Brain pericyte (primary cell): ENCODE measurements around the gene TJP1.
"Not testable (repeated sequence)": the region's sequence is repeated elsewhere in the genome, so short reads cannot be mapped to it uniquely, and the experiment has no call there.

Experiments used
- DNase-seq: peaks from one replicate; pipeline ENCODE4 v3.0.0-alpha.2; 2012; ENCODE audit warnings: low read depth, low spot score

The TJP1 gene

DNA sequence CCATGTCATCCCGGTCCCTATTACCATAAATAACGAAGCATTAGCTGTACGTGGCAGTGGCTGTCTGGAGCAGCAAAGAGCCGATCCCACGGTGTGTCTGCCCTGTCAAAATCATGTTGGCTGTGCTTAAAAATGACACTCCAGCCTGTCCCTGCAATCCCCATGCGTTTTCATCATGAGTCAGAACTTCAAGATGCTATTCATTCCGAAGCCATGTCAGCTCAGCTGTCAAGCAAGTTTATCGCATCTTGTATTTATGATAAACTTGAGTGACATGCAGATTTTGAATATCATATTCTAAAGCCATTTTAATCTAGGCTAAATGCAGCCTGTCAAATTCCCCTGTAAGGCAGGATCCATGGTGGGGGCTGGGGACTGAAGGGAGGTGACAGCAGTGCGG lies 152.4 kb downstream of the TJP1 start:
- no peak for DNase-seq

DNA sequence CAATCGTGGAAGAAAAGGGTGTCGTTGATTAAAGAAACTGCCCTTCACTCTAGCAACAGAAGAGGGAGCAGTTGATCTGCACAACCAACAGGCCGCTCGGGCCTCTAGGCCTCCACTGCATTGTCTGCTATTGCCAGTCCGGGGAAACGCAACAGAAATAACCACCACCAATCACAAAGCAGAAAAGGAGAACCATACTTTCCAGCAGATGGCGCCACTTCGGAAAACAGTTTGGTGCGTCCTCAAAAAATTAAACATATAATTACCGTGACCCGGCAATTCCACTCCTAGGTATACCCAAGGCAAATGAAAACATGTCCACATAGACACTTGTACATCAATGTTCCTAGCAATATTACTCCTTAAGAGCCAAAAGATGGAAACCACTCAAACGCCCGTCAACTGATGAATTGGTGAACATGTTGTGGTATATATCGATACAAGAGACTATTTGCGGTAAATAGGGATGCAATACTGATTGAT lies 154.1 kb downstream of the TJP1 start:
- peak; percentile 64 for DNase-seq

DNA sequence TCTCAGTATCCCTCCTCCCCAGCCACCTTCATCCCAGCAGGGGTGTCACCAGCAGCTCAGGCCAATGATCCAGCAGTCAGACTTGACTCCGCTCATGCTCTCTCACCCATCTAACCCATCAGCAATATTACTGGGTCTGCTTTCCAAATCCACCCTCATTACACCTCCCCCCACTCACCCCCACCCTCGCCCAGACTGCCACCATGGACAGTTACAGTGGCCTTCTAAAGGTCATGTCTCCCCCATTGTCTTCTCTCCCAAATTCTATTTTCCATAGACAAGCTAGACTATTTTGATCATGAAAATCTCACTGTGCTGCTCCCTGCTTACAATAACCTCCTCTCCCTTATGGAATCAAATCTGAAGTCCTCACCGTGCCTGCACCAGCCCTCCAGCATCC lies 156.0 kb downstream of the TJP1 start:
- DNase-seq = no peak

DNA sequence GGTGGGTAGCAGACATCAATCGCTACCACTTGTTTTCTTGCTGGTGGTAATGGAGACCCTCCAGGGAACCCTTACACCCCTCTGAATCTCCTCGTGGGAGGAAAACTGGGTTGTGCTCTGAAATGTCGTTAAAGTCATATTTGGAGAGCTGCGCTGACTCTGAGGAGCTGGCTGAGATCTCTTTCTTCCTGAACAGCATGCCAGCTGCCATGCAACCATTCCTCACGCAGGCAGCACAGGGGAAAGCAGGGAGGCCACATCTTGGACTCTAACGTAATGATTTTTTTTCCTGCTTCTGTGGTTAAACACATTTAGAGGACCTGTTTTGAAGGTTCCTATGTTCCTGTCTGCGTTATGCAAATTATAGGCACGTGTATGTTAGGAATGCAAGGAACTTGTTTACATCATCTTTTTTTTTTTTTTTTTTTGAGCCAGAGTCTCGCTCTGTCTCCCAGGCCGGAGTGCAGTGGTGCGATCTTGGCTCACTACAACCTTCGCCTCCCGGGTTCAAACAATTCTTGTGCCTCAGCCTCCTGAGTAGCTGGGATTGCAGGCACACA lies 156.7 kb downstream of the TJP1 start:
- no peak for DNase-seq

DNA sequence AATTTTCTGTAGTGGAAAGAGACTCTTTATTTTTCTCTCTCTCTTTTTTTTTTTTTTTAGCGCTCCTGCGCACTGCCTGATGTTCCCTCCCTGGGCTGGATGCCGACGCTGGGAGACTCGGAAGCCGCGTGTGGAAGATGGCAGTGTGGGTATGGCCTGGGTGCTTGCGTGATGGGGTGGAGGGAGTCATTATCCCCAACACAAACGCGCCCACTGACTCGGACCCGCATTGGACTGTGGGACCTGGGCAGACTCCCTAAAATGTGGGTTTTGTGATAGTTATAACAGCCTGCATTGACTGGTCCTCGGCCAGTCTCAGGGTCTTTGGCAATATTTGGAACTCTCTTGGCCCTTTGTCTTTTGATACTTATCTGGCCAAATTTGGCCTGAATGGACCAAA lies 157.9 kb downstream of the TJP1 start:
- no peak for DNase-seq

DNA sequence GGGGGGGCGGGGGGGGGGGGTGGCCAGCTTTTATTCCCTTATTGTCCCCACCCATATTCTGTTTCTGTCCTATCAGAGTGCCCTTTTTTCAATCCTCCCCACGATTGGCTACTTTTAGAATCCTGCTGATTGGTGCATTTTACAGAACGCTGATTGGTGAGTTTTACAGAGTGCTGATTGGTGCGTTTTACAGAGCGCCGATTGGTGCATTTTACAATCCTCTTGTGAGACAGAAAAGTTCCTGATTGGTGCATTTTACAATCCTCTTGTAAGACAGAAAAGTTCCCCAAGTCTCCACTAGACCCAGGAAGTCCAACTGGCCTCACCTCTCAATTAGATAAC lies 164.8 kb downstream of the TJP1 start:
- DNase-seq = not testable (repeated sequence)

DNA sequence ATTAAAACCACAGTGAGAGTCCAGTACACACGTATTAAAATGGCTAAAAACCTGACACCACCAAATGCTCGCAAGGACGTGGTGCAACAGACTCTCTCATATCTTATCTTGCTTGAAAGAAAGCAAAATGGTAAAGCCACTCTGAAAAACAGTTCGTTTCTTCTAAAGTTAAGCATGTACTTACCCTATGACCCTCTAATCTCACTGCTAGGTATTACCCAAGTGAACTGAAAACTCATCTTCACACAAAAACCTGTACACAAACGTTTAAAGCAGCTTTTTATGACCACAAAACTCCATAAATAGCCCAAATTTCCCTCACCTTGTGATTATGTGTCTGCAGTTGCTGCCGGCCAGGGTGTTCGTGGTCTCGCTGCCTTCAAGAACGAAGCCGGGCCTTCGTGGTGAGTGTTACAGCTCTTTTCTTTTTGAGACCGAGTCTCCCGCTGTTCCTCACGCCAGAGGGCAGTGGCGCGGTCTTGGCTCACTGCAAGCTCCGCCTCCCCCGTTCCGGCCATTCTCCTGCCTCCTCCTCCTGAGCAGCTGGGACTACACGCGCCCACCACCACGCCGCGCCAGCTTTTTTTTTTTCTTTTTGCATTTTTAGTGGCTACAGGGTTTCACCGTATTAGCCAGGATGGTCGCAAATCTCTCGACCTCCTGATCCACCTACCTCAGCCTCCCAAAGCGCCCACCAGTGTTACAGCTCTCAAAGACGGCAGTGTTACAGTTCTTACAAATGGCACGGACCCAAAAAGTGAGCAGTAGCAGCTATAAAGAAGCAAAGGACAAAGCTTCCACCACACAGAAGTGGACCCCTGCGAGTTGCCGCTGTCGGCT lies 165.4 kb downstream of the TJP1 start:
- no peak for DNase-seq

DNA sequence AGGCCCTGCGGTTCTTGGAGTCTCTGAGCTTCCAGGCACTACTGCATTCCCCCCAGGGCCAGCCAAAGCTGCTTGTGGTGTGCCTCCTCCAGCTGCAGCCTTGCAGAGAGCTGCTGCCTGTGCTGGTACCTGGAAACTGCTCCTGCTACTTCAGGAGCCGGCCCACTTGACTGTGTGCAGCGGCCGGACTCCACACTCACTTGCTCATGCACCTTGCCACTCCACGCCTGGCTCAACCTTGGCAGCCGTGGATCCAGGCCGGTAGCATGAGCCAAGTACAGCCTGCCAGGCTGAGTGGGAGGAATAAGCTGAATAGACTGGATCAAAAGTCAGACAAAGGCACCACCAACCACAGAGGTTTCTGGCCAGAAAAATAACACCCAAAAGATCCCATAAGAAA lies 169.7 kb downstream of the TJP1 start:
- no peak for DNase-seq

DNA sequence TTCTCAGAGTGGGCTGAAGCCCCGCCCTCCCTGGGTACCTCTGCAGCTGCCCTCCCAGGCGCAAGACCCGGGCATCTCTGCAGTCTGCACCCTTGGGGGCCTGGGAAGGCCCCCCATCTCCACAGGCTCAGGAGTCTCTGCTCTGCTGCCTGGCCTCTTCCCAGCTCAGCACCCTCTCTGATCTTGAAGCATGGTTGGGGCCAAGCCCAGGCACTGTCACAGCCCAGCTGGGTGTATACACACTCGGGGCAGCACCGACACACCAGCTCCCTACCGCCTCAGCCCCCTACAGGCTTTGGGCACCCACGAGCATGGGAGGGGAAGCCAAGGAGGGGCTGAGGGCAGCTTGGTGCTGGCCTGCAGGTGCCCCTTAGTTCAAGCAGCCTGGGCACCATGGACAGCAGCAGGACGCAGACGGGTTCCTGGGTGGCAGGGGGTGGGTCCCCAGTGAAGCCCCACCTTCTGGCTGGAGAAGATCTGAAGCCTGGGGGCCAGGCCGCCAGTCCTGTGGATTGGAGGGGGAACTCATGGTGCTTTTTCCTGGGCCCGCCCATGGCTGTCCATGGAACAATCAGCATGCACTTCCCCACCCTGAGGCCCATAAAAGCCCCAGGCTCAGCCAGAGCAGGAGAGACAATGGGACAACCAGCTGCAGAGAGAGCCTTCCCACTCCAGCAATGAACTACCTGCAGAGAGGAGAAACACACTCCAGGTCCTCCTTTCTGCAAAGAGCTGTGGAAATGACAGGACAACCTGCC lies 170.6 kb downstream of the TJP1 start:
- no peak for DNase-seq
